Activated CD8-positive, alpha-beta T cell treated with anti-CD3 and anti-CD28 coated beads for 36 hours (primary cell): ENCODE results near the gene ANXA2. TPM values are rescaled to one million over a fixed set of nuclear protein-coding genes. Genes with fewer than 3 reads are reported as not detected.

Source experiments
- ATAC-seq: fragments of 200-7000 bp; cut with Tn5 transposase; one replicate; pipeline ENCODE4 v1.10.0; 2021; ENCODE audit warnings: mild to moderate bottlenecking, moderate library complexity
- CTCF ChIA-PET: fragments of 350-600 bp; sonication (Branson Sonifier 250); formaldehyde crosslinking; loops from one replicate; lab custom pipeline; 2021; ENCODE audit warnings: antibody characterized with exemption; lab: Charles Lee
- POLR2A ChIA-PET: fragments of 350-600 bp; sonication (Branson Sonifier 250); formaldehyde crosslinking; loops from one replicate; lab custom pipeline; 2021; ENCODE audit warnings: antibody characterized with exemption; lab: Charles Lee
- DNase-seq: peaks from one replicate; pipeline ENCODE4 v3.0.0-alpha.2; 2020
- H3K27ac Mint-ChIP-seq: one replicate; pipeline ENCODE4 v1.8.0; 2021; ENCODE audit warnings: mild to moderate bottlenecking, mixed read lengths
- H3K27me3 Mint-ChIP-seq: one replicate; pipeline ENCODE4 v1.8.0; 2021; ENCODE audit warnings: mixed read lengths
- H3K36me3 Mint-ChIP-seq: one replicate; pipeline ENCODE4 v1.8.0; 2021; ENCODE audit warnings: low read depth, mixed read lengths
- H3K4me1 Mint-ChIP-seq: one replicate; pipeline ENCODE4 v1.8.0; 2021; ENCODE audit warnings: low read depth, mixed read lengths
- H3K4me3 Mint-ChIP-seq: one replicate; pipeline ENCODE4 v1.8.0; 2021; ENCODE audit warnings: mild to moderate bottlenecking, moderate library complexity, mixed read lengths
- H3K9me3 Mint-ChIP-seq: one replicate; pipeline ENCODE4 v1.8.0; 2021; ENCODE audit warnings: mixed read lengths
- intact Hi-C: fragments of 100-400 bp; cut with micrococcal nuclease; formaldehyde crosslinking; loops from one replicate; pipeline ENCODE4 v1.10.0; 2022
- total RNA-seq, 2 experiments: library from RNA; stranded (reverse); gene quantifications; one replicate each; pipeline ENCODE4 v1.2.3, GENCODE V29; 2021
- TF ChIP-seq, protein P1 (sequence below): fragments of 200-600 bp; IDR thresholded peaks from one replicate; pipeline ENCODE4 v1.8.0; 2022; ENCODE audit warnings: antibody characterized with exemption, mild to moderate bottlenecking

ANXA2 gene
- total RNA-seq, 2 experiments from 2014 or later: 57.9 to 60.2 TPM

DNA sequence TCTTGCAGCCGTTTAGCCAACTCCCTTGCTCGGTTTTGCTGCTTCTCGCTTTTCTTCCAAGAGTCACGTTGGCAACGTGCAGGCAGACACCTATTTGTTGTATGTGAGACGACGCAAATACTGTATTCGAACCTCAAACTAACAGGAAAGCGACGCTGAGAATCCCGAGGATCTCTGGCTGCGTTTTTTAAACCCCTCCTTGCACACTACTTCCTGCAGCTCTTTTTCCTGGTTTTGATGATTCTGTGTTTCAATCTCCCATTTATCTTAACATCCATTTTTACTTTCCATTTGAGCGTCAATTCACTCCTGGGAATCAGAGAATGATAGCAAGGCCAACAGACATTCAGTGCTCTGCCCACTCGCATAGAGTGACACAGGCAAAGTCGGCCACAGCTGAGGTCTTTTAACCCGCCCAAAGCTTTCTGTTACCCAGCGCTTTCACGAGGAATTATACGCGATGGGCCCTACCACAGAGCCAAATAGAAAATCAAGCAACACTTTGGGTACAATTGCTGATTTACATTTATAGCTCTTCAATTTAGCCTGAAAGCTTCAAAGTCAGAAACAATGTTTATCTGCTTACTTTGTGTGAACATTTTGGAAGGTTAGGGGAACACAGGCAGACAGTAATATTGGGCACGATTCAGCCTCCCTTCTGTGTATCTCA lies 1.6 kb upstream of the ANXA2 start:
- ChIA-PET CTCF (interaction anchor here (1.0 to 1.3 kb wide), 2 partner anchors 39 to 121 kb away, joined by 3 read pairs; no protein-coding TSS in a partner anchor), POLR2A (interaction anchor here (0.5 to 2.2 kb wide), 3 partner anchors 10 to 597 kb away, joined by 3 to 6 read pairs (median 3); no protein-coding TSS in a partner anchor)
- H3K27ac Mint-ChIP-seq: peak overlapping the region; percentile 79

DNA sequence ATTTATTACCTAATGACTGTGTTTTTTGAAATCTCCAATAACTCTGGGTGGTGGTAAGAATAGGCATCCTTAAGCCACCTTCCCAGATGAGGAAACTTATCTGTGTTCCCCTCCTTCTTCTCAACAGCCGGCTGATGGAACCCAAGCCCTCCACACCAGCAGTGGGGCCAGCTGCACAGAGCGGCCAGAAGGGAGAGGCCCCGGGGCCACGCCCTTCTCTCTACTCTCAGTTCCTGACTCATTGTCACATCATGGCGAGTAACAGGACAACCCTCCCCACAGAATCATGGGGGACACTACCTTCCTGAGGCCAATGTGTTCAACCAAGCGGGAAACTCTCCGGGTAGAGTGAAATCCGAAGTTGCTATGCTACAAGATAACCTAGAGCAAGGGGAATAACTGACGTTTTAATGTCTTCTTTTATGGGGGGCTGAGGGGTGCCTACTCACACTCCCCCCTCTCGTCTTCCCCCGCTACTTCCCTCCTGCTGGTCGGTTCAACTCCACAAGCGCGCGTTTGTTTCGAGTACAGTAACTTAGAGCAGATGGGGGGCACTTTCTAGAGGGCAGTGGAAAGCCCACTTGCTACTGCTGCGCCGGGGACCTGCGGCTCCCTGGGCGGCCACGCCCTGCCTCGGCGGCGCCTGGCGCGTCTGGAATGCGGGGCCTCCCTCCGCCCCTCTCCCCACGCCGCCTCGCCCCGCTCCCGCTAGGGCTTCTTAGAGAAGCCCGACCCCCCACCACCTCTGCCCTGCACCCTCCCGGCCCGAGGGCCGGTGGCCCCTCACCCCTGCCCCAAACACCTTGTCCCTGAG lies 621 bp downstream of the ANXA2 start:
- Mint-ChIP-seq H3K27ac (peak overlapping the region; percentile 92), H3K9me3 (no peaks in the 10 kb centered on the region), H3K36me3 (peaks cover 13% of the 10 kb centered on the region), H3K4me3 (peak overlapping the region; percentile 91), H3K4me1 (peaks cover 41% of the 10 kb centered on the region), H3K27me3 (peaks cover 3% of the 10 kb centered on the region)
- intact Hi-C loops: no loop called here
- POLR2A ChIA-PET: interaction anchor here (0.6 to 1.4 kb wide), 6 partner anchors 32 to 1082 kb away, joined by 3 to 4 read pairs (median 4); partner anchors contain the start of gene ICE2
- TF ChIP-seq, protein P1, sequence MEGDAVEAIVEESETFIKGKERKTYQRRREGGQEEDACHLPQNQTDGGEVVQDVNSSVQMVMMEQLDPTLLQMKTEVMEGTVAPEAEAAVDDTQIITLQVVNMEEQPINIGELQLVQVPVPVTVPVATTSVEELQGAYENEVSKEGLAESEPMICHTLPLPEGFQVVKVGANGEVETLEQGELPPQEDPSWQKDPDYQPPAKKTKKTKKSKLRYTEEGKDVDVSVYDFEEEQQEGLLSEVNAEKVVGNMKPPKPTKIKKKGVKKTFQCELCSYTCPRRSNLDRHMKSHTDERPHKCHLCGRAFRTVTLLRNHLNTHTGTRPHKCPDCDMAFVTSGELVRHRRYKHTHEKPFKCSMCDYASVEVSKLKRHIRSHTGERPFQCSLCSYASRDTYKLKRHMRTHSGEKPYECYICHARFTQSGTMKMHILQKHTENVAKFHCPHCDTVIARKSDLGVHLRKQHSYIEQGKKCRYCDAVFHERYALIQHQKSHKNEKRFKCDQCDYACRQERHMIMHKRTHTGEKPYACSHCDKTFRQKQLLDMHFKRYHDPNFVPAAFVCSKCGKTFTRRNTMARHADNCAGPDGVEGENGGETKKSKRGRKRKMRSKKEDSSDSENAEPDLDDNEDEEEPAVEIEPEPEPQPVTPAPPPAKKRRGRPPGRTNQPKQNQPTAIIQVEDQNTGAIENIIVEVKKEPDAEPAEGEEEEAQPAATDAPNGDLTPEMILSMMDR: no peak
- ATAC-seq (peak; percentile 71), DNase-seq (peak; percentile 76)
- CTCF ChIA-PET: no interaction called here

More for the DNA sequence above, 1.6 kb upstream of the ANXA2 start:
- peaks cover 10% of the 10 kb centered on the region for H3K36me3 Mint-ChIP-seq
- no peak for DNase-seq
- intact Hi-C loops: no loop called here
- H3K9me3 Mint-ChIP-seq: no peaks in the 10 kb centered on the region
- TF ChIP-seq, protein P1: no peak
- peaks cover 3% of the 10 kb centered on the region for H3K27me3 Mint-ChIP-seq
- peaks cover 26% of the 10 kb centered on the region for H3K4me1 Mint-ChIP-seq
- no peak for ATAC-seq
- H3K4me3 Mint-ChIP-seq: peak overlapping the region; percentile 72

DNA sequence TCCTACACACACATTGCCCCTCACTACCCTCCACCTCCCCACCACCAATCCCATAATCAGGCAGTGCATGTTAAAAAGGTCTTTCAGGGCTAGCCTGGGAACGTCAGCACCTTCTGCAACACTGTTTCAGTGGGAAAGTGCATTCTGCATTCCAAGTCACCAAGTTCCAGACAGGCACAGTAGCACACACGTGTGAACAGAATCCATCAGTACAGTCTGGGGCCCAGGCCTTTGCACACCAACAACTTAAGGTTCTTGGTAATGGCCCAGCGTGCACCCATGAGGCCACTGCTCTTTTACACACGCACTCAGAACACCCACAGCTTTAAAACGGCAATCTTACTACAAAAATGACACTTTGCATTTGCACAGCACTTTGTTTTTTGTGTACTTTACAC lies 1.2 kb downstream of the ANXA2 start:
- POLR2A ChIA-PET: no interaction called here

DNA sequence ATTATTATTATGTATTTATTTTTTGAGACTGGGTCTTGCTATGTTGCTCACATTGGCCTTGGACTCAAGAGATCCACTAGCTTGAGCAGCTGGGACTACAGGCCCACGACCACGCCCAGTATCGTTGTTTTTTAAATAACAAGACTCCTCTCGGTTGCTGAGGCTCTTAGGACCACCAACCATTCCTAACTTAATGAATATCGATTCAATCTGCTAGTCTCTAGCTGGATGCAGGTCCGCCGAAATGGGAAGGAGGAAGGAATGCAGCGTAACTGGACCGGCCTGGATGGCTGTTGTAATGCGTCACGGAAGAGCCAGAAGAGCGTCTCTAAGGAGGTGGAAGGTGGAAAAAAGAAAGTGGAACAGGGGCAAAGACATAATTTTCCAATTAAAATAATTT lies 1.7 kb downstream of the ANXA2 start:
- intact Hi-C loops: no loop called here
- H3K4me3 Mint-ChIP-seq: peak overlapping the region; percentile 91
- ChIA-PET POLR2A (no interaction called here), CTCF (no interaction called here)
- TF ChIP-seq, protein P1: no peak
- H3K27me3 Mint-ChIP-seq: peaks cover 3% of the 10 kb centered on the region
- no peak for DNase-seq
- peaks cover 13% of the 10 kb centered on the region for H3K36me3 Mint-ChIP-seq
- ATAC-seq: no peak
- H3K4me1 Mint-ChIP-seq: peaks cover 42% of the 10 kb centered on the region
- no peak overlapping the region for H3K27ac Mint-ChIP-seq
- H3K9me3 Mint-ChIP-seq: no peaks in the 10 kb centered on the region

More for the DNA sequence above, 1.2 kb downstream of the ANXA2 start:
- no peak for ATAC-seq
- TF ChIP-seq, protein P1: no peak
- peaks cover 13% of the 10 kb centered on the region for H3K36me3 Mint-ChIP-seq
- no peak overlapping the region for H3K27ac Mint-ChIP-seq
- intact Hi-C loops: no loop called here
- no peak for DNase-seq
- H3K4me1 Mint-ChIP-seq: peaks cover 41% of the 10 kb centered on the region
- H3K4me3 Mint-ChIP-seq: peak overlapping the region; percentile 91
- H3K9me3 Mint-ChIP-seq: no peaks in the 10 kb centered on the region
- H3K27me3 Mint-ChIP-seq: peaks cover 3% of the 10 kb centered on the region
- CTCF ChIA-PET: no interaction called here
